AG04450 (cell line): ENCODE data around the gene GABBR2. TPM values are rescaled to one million over a fixed set of nuclear protein-coding genes. Genes with fewer than 3 reads are reported as not detected.

Experiments used
- CTCF ChIA-PET: fragments of 300-600, 350-600 bp; formaldehyde crosslinking; extraction: SDS; loops from one replicate; lab custom pipeline; 2022; ENCODE audit warnings: antibody characterized with exemption, inconsistent platforms; lab: Charles Lee
- POLR2A ChIA-PET: fragments of 350-600 bp; formaldehyde crosslinking; extraction: SDS; loops from one replicate; lab custom pipeline; 2021; ENCODE audit warnings: antibody characterized with exemption, inconsistent platforms; lab: Yijun Ruan, JAX
- DNase-seq: peaks from one replicate; pipeline ENCODE4 v3.0.0-alpha.2; 2011; ENCODE audit warnings: low read depth, low spot score
- H3K27ac ChIP-seq: one replicate; pipeline ENCODE4 v1.5.1; 2012; ENCODE audit warnings: low read depth, low read length, control low read depth
- H3K27me3 ChIP-seq: one replicate; pipeline ENCODE4 v1.6.0; 2012; ENCODE audit warnings: low read length; ENCODE audit not compliant: control insufficient read depth, insufficient read depth
- H3K4me3 ChIP-seq: 2 replicates; pipeline ENCODE4 v1.5.1; 2011; ENCODE audit warnings: mild to moderate bottlenecking, low read depth, low read length, control low read depth
- H3K9me3 ChIP-seq: 2 replicates; pipeline ENCODE4 v1.5.1; 2012; ENCODE audit warnings: low read length; ENCODE audit not compliant: control insufficient read depth, insufficient read depth
- CTCF ChIP-seq: IDR thresholded peaks from 2 replicates; pipeline ENCODE4 v1.5.1; 2011; ENCODE audit warnings: low read depth, low read length, control low read depth, inconsistent platforms
- polyA plus RNA-seq: library from polyadenylated mRNA; depleted of rRNA; stranded (reverse); fragments of >200 nt; gene quantifications from 2 replicates; pipeline ENCODE4 v1.2.3, GENCODE V29; 2011

Gene GABBR2
- polyA plus RNA-seq, 1 experiment: 2.4 TPM

- ChIA-PET POLR2A (no interaction called here), CTCF (interaction anchor here (2.0 kb wide), 1 partner anchor 42 kb away, joined by 8 read pairs; no protein-coding TSS in a partner anchor)
- no peak overlapping the region for H3K27ac ChIP-seq
- H3K9me3 ChIP-seq: no peaks in the 10 kb centered on the region
- peaks cover 3% of the 10 kb centered on the region for H3K27me3 ChIP-seq
- DNase-seq: no peak
- TF ChIP-seq CTCF: no peak
- H3K4me3 ChIP-seq: no peak overlapping the region
Observed at GRCh38 chr9:98732801-98733200, 24.1 kb upstream of the GABBR2 start.

- Histone ChIP-seq H3K4me3 (no peak overlapping the region), H3K27ac (no peak overlapping the region), H3K27me3 (peaks cover 7% of the 10 kb centered on the region), H3K9me3 (no peaks in the 10 kb centered on the region)
- no peak for TF ChIP-seq CTCF
- DNase-seq: no peak
- POLR2A ChIA-PET: no interaction called here
- CTCF ChIA-PET: interaction anchor here (1.2 kb wide), 1 partner anchor 44 kb away, joined by 3 read pairs; no protein-coding TSS in a partner anchor
Observed at GRCh38 chr9:98732091-98732490, 23.4 kb upstream of the GABBR2 start.

GRCh38 chr9:98730871-98731270, 22.1 kb upstream of the GABBR2 start:
- CTCF ChIA-PET: interaction anchor here (0.6 kb wide), 1 partner anchor 9 kb away, joined by 8 read pairs; no protein-coding TSS in a partner anchor
- Histone ChIP-seq H3K27me3 (peaks cover 9% of the 10 kb centered on the region), H3K4me3 (no peak overlapping the region), H3K27ac (no peak overlapping the region), H3K9me3 (no peaks in the 10 kb centered on the region)
- DNase-seq: no peak
- POLR2A ChIA-PET: no interaction called here
- no peak for TF ChIP-seq CTCF

GRCh38 chr9:98728500-98728899, 19.8 kb upstream of the GABBR2 start:
- H3K27me3 ChIP-seq: peaks cover 23% of the 10 kb centered on the region
- DNase-seq: no peak
- no peak overlapping the region for H3K27ac ChIP-seq
- no peak for TF ChIP-seq CTCF
- ChIA-PET CTCF (no interaction called here), POLR2A (no interaction called here)
- H3K9me3 ChIP-seq: peaks cover 1% of the 10 kb centered on the region
- H3K4me3 ChIP-seq: no peak overlapping the region

- ChIA-PET CTCF (no interaction called here), POLR2A (no interaction called here)
- Histone ChIP-seq H3K27me3 (peaks cover 24% of the 10 kb centered on the region), H3K9me3 (peaks cover 4% of the 10 kb centered on the region), H3K27ac (no peak overlapping the region), H3K4me3 (no peak overlapping the region)
- DNase-seq: no peak
- TF ChIP-seq CTCF: no peak
Observed at GRCh38 chr9:98727428-98727827, 18.7 kb upstream of the GABBR2 start.
